Neural cell (in vitro differentiated cells): ENCODE data around the gene MYLK. TPM values are rescaled to one million over a fixed set of nuclear protein-coding genes. Genes with fewer than 3 reads are reported as not detected.

ENCODE experiments used
- H2AFZ ChIP-seq: fragments of 200-600, 300-800 bp; sonication (generic), shearing (Covaris generic); 2 replicates; pipeline ENCODE4 v1.6.0; 2014; ENCODE audit warnings: low read depth, mild to moderate bottlenecking, antibody characterized with exemption, low read length, moderate library complexity
- H3F3A ChIP-seq: fragments of 200-600 bp; shearing (Covaris generic); 2 replicates; pipeline ENCODE4 v1.6.1; 2016; ENCODE audit warnings: mild to moderate bottlenecking, moderate library complexity, mixed read lengths, antibody characterized with exemption, low read length; ENCODE audit not compliant: insufficient read depth, poor library complexity, severe bottlenecking
- H3K27ac ChIP-seq: fragments of 200-600, 300-800 bp; sonication (generic), shearing (Covaris generic); 2 replicates; pipeline ENCODE4 v1.5.1; 2014; ENCODE audit warnings: mild to moderate bottlenecking, low read length, moderate library complexity
- H3K27me3 ChIP-seq: fragments of 300-800, 200-600 bp; sonication (generic), shearing (Covaris generic); 2 replicates; pipeline ENCODE4 v1.6.0; 2014; ENCODE audit warnings: mild to moderate bottlenecking, low read depth, low read length, moderate library complexity; ENCODE audit not compliant: insufficient read depth
- H3K36me3 ChIP-seq: fragments of 300-800, 200-600 bp; sonication (generic), shearing (Covaris generic); 2 replicates; pipeline ENCODE4 v1.5.1; 2014; ENCODE audit warnings: mild to moderate bottlenecking, antibody characterized with exemption, low read length, moderate library complexity; ENCODE audit not compliant: insufficient read depth
- H3K4me2 ChIP-seq: fragments of 300-800, 200-600 bp; sonication (generic), shearing (Covaris generic); 2 replicates; pipeline ENCODE4 v1.6.0; 2014; ENCODE audit warnings: mild to moderate bottlenecking, low read length
- H3K4me3 ChIP-seq: fragments of 300-800, 200-600 bp; sonication (generic), shearing (Covaris generic); 2 replicates; pipeline ENCODE4 v1.5.1; 2014; ENCODE audit warnings: mild to moderate bottlenecking, low read length, moderate library complexity
- H3K79me2 ChIP-seq: fragments of 200-600 bp; shearing (Covaris generic); replicated peaks from 2 replicates; pipeline ENCODE4 v1.6.0; 2014; ENCODE audit warnings: mild to moderate bottlenecking, low read length, moderate library complexity; ENCODE audit not compliant: insufficient read depth
- H3K9ac ChIP-seq: fragments of 300-800, 200-600 bp; sonication (generic), shearing (Covaris generic); 2 replicates; pipeline ENCODE4 v1.6.1; 2016; ENCODE audit warnings: mild to moderate bottlenecking, low read length, mixed read lengths
- H3K9me2 ChIP-seq: fragments of 200-600 bp; shearing (Covaris generic); 2 replicates; pipeline ENCODE4 v1.6.1; 2016; ENCODE audit warnings: mild to moderate bottlenecking, low read length, mixed read lengths; ENCODE audit not compliant: insufficient read depth
- H3K9me3 ChIP-seq: fragments of 200-600, 300-800 bp; sonication (generic), shearing (Covaris generic); 2 replicates; pipeline ENCODE4 v1.6.1; 2016; ENCODE audit warnings: mild to moderate bottlenecking, mixed run types, low read length, moderate library complexity, mixed read lengths
- H4K20me1 ChIP-seq: fragments of 200-600 bp; shearing (Covaris generic); 2 replicates; pipeline ENCODE4 v1.6.1; 2016; ENCODE audit warnings: mild to moderate bottlenecking, mixed run types; ENCODE audit not compliant: insufficient read depth
- EP300 ChIP-seq: fragments of 450-650 bp; conservative IDR thresholded peaks from 2 replicates; pipeline ENCODE4 v1.6.1; 2014; ENCODE audit warnings: antibody characterized with exemption, mild to moderate bottlenecking, moderate library complexity; ENCODE audit not compliant: poor library complexity, severe bottlenecking
- EZH2 ChIP-seq: fragments of 200-600, 300-800 bp; shearing (Covaris generic), sonication (generic); IDR thresholded peaks from 2 replicates; pipeline ENCODE4 v1.6.1; 2014; ENCODE audit warnings: antibody characterized with exemption, low read length, borderline replicate concordance, mild to moderate bottlenecking; ENCODE audit not compliant: insufficient read depth, poor library complexity, severe bottlenecking
- MXI1 ChIP-seq: fragments of 450-650 bp; conservative IDR thresholded peaks from 2 replicates; pipeline ENCODE4 v1.6.1; 2014; ENCODE audit warnings: antibody characterized with exemption, mild to moderate bottlenecking; ENCODE audit not compliant: poor library complexity, severe bottlenecking
- POLR2AphosphoS5 ChIP-seq: IDR thresholded peaks from 2 replicates; pipeline ENCODE4 v1.6.1; 2012
- RAD21 ChIP-seq: fragments of 450-650 bp; conservative IDR thresholded peaks from 2 replicates; pipeline ENCODE4 v1.6.1; 2014; ENCODE audit warnings: antibody characterized with exemption, mild to moderate bottlenecking, moderate library complexity
- SMC3 ChIP-seq: fragments of 450-650 bp; conservative IDR thresholded peaks from 2 replicates; pipeline ENCODE4 v1.6.1; 2014; ENCODE audit warnings: antibody characterized with exemption, mild to moderate bottlenecking, moderate library complexity; ENCODE audit not compliant: poor library complexity
- TAF1 ChIP-seq: IDR thresholded peaks from 2 replicates; pipeline ENCODE4 v1.6.1; 2012; ENCODE audit warnings: low read depth
- polyA plus RNA-seq: library from polyadenylated mRNA; depleted of rRNA; stranded (reverse); fragments of >200 nt; gene quantifications from 2 replicates; pipeline ENCODE4 v1.2.3, GENCODE V29; 2014
- TF ChIP-seq, protein P1 (sequence below): IDR thresholded peaks from 2 replicates; pipeline ENCODE4 v1.6.1; 2012; ENCODE audit warnings: borderline replicate concordance
- TF ChIP-seq, protein P2 (sequence below): fragments of 450-650 bp; IDR thresholded peaks from 2 replicates; pipeline ENCODE4 v1.5.1; 2014; ENCODE audit warnings: antibody characterized with exemption, mild to moderate bottlenecking, moderate library complexity; ENCODE audit not compliant: poor library complexity, severe bottlenecking

Gene MYLK
- polyA plus RNA-seq, 1 donor from 2014 or later: 0.43 TPM

DNA sequence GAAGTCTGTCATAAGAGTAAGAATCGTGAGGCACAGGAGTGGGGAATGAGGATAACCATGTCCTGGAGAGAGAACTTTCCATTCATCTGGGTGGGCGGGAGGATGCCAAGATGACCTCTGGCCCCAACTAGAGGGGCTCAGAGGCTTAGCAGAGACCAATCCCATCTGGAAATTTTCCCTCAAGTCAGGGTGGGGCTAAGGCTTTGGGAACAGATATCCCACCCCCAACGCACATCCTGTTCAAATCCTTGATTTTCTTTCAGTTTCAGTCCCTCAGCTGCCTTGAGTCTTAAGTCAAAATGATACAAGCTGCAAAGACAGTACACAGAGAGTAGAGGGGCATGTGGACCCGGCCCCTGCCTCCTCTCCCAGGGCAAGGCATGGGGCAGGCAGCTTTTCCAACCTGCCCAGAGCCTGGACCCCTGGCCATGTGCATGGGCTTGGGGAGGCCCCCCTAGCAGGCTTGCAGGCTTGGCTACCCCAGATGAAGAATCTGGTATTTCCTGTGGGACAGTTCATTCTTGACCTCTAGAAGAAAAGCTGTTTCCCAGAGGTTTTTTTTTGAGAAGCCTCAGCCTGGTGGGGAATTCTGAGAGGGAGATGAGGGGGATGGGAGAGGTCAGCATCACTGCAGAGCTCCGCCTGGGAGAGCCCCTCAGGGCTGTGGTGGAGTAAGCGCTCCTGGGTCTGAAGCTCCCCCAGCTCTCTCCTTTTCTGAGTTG is 189.6 kb downstream of the MYLK start:
- no peaks in the 10 kb centered on the region for H3K9me3 ChIP-seq
- H3K9me2 ChIP-seq: no peaks in the 10 kb centered on the region
- H3K27ac ChIP-seq: no peak overlapping the region
- H3K79me2 ChIP-seq: no peaks in the 10 kb centered on the region
- TF ChIP-seq RAD21 (no peak), EZH2 (no peak), TAF1 (no peak), MXI1 (no peak), EP300 (no peak), SMC3 (no peak), POLR2AphosphoS5 (no peak)
- TF ChIP-seq, protein P1, sequence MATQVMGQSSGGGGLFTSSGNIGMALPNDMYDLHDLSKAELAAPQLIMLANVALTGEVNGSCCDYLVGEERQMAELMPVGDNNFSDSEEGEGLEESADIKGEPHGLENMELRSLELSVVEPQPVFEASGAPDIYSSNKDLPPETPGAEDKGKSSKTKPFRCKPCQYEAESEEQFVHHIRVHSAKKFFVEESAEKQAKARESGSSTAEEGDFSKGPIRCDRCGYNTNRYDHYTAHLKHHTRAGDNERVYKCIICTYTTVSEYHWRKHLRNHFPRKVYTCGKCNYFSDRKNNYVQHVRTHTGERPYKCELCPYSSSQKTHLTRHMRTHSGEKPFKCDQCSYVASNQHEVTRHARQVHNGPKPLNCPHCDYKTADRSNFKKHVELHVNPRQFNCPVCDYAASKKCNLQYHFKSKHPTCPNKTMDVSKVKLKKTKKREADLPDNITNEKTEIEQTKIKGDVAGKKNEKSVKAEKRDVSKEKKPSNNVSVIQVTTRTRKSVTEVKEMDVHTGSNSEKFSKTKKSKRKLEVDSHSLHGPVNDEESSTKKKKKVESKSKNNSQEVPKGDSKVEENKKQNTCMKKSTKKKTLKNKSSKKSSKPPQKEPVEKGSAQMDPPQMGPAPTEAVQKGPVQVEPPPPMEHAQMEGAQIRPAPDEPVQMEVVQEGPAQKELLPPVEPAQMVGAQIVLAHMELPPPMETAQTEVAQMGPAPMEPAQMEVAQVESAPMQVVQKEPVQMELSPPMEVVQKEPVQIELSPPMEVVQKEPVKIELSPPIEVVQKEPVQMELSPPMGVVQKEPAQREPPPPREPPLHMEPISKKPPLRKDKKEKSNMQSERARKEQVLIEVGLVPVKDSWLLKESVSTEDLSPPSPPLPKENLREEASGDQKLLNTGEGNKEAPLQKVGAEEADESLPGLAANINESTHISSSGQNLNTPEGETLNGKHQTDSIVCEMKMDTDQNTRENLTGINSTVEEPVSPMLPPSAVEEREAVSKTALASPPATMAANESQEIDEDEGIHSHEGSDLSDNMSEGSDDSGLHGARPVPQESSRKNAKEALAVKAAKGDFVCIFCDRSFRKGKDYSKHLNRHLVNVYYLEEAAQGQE: no peak
- TF ChIP-seq, protein P2, sequence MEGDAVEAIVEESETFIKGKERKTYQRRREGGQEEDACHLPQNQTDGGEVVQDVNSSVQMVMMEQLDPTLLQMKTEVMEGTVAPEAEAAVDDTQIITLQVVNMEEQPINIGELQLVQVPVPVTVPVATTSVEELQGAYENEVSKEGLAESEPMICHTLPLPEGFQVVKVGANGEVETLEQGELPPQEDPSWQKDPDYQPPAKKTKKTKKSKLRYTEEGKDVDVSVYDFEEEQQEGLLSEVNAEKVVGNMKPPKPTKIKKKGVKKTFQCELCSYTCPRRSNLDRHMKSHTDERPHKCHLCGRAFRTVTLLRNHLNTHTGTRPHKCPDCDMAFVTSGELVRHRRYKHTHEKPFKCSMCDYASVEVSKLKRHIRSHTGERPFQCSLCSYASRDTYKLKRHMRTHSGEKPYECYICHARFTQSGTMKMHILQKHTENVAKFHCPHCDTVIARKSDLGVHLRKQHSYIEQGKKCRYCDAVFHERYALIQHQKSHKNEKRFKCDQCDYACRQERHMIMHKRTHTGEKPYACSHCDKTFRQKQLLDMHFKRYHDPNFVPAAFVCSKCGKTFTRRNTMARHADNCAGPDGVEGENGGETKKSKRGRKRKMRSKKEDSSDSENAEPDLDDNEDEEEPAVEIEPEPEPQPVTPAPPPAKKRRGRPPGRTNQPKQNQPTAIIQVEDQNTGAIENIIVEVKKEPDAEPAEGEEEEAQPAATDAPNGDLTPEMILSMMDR: no peak
- H3K4me2 ChIP-seq: no peak overlapping the region
- no peaks in the 10 kb centered on the region for H4K20me1 ChIP-seq
- H3K4me3 ChIP-seq: no peak overlapping the region
- H3K9ac ChIP-seq: no peak overlapping the region
- H3F3A ChIP-seq: no peaks in the 10 kb centered on the region
- H3K27me3 ChIP-seq: no peaks in the 10 kb centered on the region
- H3K36me3 ChIP-seq: no peaks in the 10 kb centered on the region
- no peak overlapping the region for H2AFZ ChIP-seq

- Histone ChIP-seq H2AFZ (no peak overlapping the region), H3K79me2 (no peaks in the 10 kb centered on the region), H3F3A (no peaks in the 10 kb centered on the region), H3K9me2 (no peaks in the 10 kb centered on the region), H3K27ac (no peak overlapping the region), H3K27me3 (no peaks in the 10 kb centered on the region), H3K9ac (no peak overlapping the region), H4K20me1 (no peaks in the 10 kb centered on the region), H3K4me3 (no peak overlapping the region), H3K4me2 (no peak overlapping the region), H3K36me3 (no peaks in the 10 kb centered on the region), H3K9me3 (no peaks in the 10 kb centered on the region)
- no peak for TF ChIP-seq EP300
- no peak for TF ChIP-seq SMC3
- TF ChIP-seq POLR2AphosphoS5: no peak
- no peak for TF ChIP-seq TAF1
- TF ChIP-seq, protein P2: no peak
- no peak for TF ChIP-seq RAD21
- TF ChIP-seq MXI1: no peak
- TF ChIP-seq, protein P1: no peak
- no peak for TF ChIP-seq EZH2
Measured at GRCh38 chr3:123693584-123694190, 190.4 kb downstream of the MYLK start.
